WERI-Rb-1 (cell line): ENCODE results near the gene TRIM41.
A peak's percentile ranks its signal among the peaks of the same experiment; 100 is the strongest.
"Not testable (repeated sequence)": the region's sequence is repeated elsewhere in the genome, so short reads cannot be mapped to it uniquely, and the experiment has no call there.

ENCODE experiments used
- DNase-seq: peaks from one replicate; pipeline ENCODE4 v3.0.0-alpha.2; 2020
- H3K27ac ChIP-seq: fragments of 250-450 bp; sonication (Bioruptor Pico); 2 replicates; pipeline ENCODE4 v1.5.1; 2020; ENCODE audit warnings: mild to moderate bottlenecking, moderate library complexity
- H3K27me3 ChIP-seq: fragments of 250-450 bp; sonication (Bioruptor Pico); 2 replicates; pipeline ENCODE4 v1.5.1; 2021; ENCODE audit warnings: mild to moderate bottlenecking, low read depth, moderate library complexity; ENCODE audit not compliant: insufficient read depth, severe bottlenecking
- H3K36me3 ChIP-seq: fragments of 250-450 bp; sonication (Bioruptor Pico); 2 replicates; pipeline ENCODE4 v1.5.1; 2020; ENCODE audit warnings: mild to moderate bottlenecking, moderate library complexity
- H3K4me3 ChIP-seq: 2 replicates; pipeline ENCODE4 v1.5.1; 2011; ENCODE audit warnings: low read depth, mild to moderate bottlenecking, control low read depth, low read length
- H3K9me3 ChIP-seq: fragments of 250-450 bp; sonication (Bioruptor Pico); 2 replicates; pipeline ENCODE4 v1.5.1; 2021; ENCODE audit warnings: mild to moderate bottlenecking, moderate library complexity; ENCODE audit not compliant: severe bottlenecking
- CTCF ChIP-seq: IDR thresholded peaks from 2 replicates; pipeline ENCODE4 v1.5.1; 2011; ENCODE audit warnings: low read depth, mild to moderate bottlenecking, control low read depth, inconsistent platforms, low read length

TRIM41 gene

DNA sequence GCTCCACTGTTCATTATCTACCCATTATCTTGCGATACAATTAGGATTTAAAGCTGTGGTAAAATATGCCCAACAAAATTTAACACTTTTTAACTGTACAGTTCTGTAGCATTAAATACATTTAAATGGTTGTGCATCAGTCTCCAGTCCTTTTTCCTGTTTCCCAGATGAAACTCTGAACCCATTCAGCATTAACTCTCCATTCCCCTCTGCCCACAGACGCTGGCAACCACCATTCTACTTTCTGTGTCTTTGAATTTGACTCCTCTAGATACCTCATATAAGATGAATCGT lies 15.2 kb upstream of the TRIM41 start:
- no peak for TF ChIP-seq CTCF
- Histone ChIP-seq H3K27ac (no peak overlapping the region), H3K27me3 (peaks cover 15% of the 10 kb centered on the region), H3K4me3 (peak overlapping the region; percentile 69), H3K9me3 (no peaks in the 10 kb centered on the region), H3K36me3 (no peaks in the 10 kb centered on the region)
- no peak for DNase-seq

- DNase-seq, H3K27me3 ChIP-seq, H3K36me3 ChIP-seq, H3K27ac ChIP-seq, H3K9me3 ChIP-seq, H3K4me3 ChIP-seq: not testable (repeated sequence)
Observed at GRCh38 chr5:181209006-181209405, 14.1 kb upstream of the TRIM41 start.

DNA sequence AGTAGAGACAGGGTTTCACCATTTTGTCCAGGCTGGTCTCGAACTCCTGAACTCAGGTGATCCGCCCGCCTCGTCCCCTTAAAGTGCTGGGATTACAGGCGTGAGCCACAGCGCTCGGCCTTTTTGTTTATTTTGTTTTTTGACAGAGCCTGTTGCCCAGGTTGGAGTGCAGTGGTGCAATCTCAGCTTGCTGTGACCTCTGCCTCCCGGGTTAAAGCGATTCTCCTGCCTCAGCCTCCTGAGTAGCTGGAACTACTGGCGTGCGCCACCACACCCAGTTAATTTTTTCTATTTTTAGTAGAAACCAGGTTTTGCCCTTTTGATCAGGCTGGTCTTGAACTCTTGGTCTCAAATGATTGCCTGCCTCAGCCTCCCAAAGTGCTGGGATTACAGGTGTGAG lies 12.9 kb upstream of the TRIM41 start:
- H3K27me3 ChIP-seq, H3K36me3 ChIP-seq, H3K9me3 ChIP-seq, H3K4me3 ChIP-seq, H3K27ac ChIP-seq, DNase-seq: not testable (repeated sequence)

GRCh38 chr5:181210698-181211097 lies 12.4 kb upstream of the TRIM41 start:
- H3K9me3 ChIP-seq, H3K27ac ChIP-seq, DNase-seq, H3K27me3 ChIP-seq, H3K36me3 ChIP-seq, H3K4me3 ChIP-seq: not testable (repeated sequence)

GRCh38 chr5:181211208-181211607 lies 11.9 kb upstream of the TRIM41 start:
- H3K4me3 ChIP-seq = no peak overlapping the region
- no peaks in the 10 kb centered on the region for H3K9me3 ChIP-seq
- H3K27me3 ChIP-seq = no peaks in the 10 kb centered on the region
- no peak overlapping the region for H3K27ac ChIP-seq
- no peaks in the 10 kb centered on the region for H3K36me3 ChIP-seq
- DNase-seq = no peak
- no peak for TF ChIP-seq CTCF

DNA sequence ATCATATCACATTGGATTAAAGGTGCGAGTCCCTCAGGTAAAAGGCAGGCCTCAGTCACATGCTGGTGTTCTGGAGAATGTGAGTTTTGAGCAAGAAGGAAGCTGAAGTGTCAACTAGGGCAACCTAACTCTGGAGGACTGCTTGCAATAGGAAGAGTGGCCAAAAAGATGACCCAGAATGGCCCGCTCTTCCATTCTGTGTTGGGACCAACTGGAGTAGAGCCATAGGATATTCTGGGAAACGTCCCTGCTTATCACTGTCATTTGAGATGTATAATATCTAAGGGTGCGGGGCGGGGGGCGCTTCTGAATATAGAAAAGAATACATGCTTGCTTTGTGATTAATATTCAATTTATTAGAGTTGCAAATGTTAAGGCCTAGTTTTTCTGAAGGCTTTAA lies 11.0 kb upstream of the TRIM41 start:
- no peaks in the 10 kb centered on the region for H3K9me3 ChIP-seq
- H3K27me3 ChIP-seq = no peaks in the 10 kb centered on the region
- TF ChIP-seq CTCF = no peak
- no peak overlapping the region for H3K4me3 ChIP-seq
- no peaks in the 10 kb centered on the region for H3K36me3 ChIP-seq
- H3K27ac ChIP-seq = no peak overlapping the region
- DNase-seq = no peak

GRCh38 chr5:181212934-181213333 lies 10.1 kb upstream of the TRIM41 start:
- no peaks in the 10 kb centered on the region for H3K27me3 ChIP-seq
- no peaks in the 10 kb centered on the region for H3K9me3 ChIP-seq
- no peak overlapping the region for H3K4me3 ChIP-seq
- no peak for TF ChIP-seq CTCF
- H3K36me3 ChIP-seq = no peaks in the 10 kb centered on the region
- H3K27ac ChIP-seq = no peak overlapping the region
- DNase-seq = no peak

- H3K4me3 ChIP-seq, H3K36me3 ChIP-seq, H3K27ac ChIP-seq, DNase-seq, H3K9me3 ChIP-seq, H3K27me3 ChIP-seq: not testable (repeated sequence)
Observed at GRCh38 chr5:181214249-181214648, 8.8 kb upstream of the TRIM41 start.
